Measurements from ENCODE around the gene CCDC178. TPM values are rescaled to one million over a fixed set of nuclear protein-coding genes. Genes with fewer than 3 reads are reported as not detected.

Gene CCDC178
- total and polyA plus RNA-seq, 2 of the 4 experiments (the other 2 are of a cell fraction), result not detected

GRCh38 chr18:33270297-33270696 lies 170.2 kb downstream of the CCDC178 start:
- DNase-seq, result no peak
- H3K4ac ChIP-seq (ENCODE audit: low read depth, low read length), result no peak overlapping the region
- no peak overlapping the region for H3K56ac ChIP-seq (ENCODE audit: extremely low read depth, insufficient read depth, low read length)
- CTCF ChIA-PET, result no interaction called here
- no peak for ATAC-seq (ENCODE audit: low read depth)
- no peak overlapping the region for H2BK5ac ChIP-seq (ENCODE audit: low read depth, low read length, poor library complexity, severe bottlenecking)
- H3K27ac ChIP-seq (ENCODE audit: insufficient read depth, low read length), result no peak overlapping the region
- no TSS peak for BruUV-seq (replicated peaks)
- H3K18ac ChIP-seq (ENCODE audit: low read depth, low read length), result no peak overlapping the region
- H3K36me3 ChIP-seq (ENCODE audit: control insufficient read depth, insufficient read depth, low read length), result no peaks in the 10 kb centered on the region
- no peak overlapping the region for H2BK20ac ChIP-seq (ENCODE audit: low read depth, low read length)
- H2BK120ac ChIP-seq (ENCODE audit: low read depth, low read length), result no peak overlapping the region
- H3K27me3 ChIP-seq (ENCODE audit: control insufficient read depth, insufficient read depth, low read length), result no peaks in the 10 kb centered on the region
- no peaks in the 10 kb centered on the region for H3K9me1 ChIP-seq (ENCODE audit: insufficient read depth, low read length)
- H3K4me2 ChIP-seq (ENCODE audit: low read depth, low read length), result no peak overlapping the region
- dilution Hi-C loops (cut with HindIII; ENCODE audit: low sequenced_read_pairs, unreplicated experiment), result no loop called here
- no peak overlapping the region for H4K5ac ChIP-seq (ENCODE audit: low read depth, low read length)
- no CpG with 5 or more reads among the region's 1 CpG for WGBS, 2 experiments (ENCODE audit: extremely low coverage in 2 of 2, insufficient read length in 1 of 2)
- intact Hi-C loops (cut with micrococcal nuclease), result no loop called here
- H3K23ac ChIP-seq (ENCODE audit: low read depth, low read length), result no peak overlapping the region
- H3K4me1 ChIP-seq (ENCODE audit: control insufficient read depth, insufficient read depth, low read length), result no peaks in the 10 kb centered on the region
- H2AK5ac ChIP-seq (ENCODE audit: low read depth, low read length), result no peak overlapping the region
- no peak overlapping the region for H3K4me3 ChIP-seq (ENCODE audit: insufficient read depth, low read depth, low read length)
- no peaks in the 10 kb centered on the region for H4K20me1 ChIP-seq (ENCODE audit: insufficient read depth, low read length)
- no peak overlapping the region for H2AK9ac ChIP-seq (replicated peaks; ENCODE audit: low read depth, low read length, poor library complexity)
- POLR2A ChIA-PET (ENCODE audit: unreplicated experiment), result no interaction called here
- H4K91ac ChIP-seq (ENCODE audit: insufficient read depth, low read depth, low read length), result no peak overlapping the region
- H3K9ac ChIP-seq (ENCODE audit: low read depth, low read length), result no peak overlapping the region
- no peak overlapping the region for H2BK15ac ChIP-seq (ENCODE audit: low read depth, low read length)
- in situ Hi-C loops (cut with MboI; ENCODE audit: low sequenced_read_pairs), result no loop called here
- no peak overlapping the region for H2AFZ ChIP-seq (replicated peaks; ENCODE audit: low read length, poor library complexity)
- no peak overlapping the region for H3K14ac ChIP-seq (replicated peaks; ENCODE audit: low read depth, low read length)
- TF ChIP-seq ELK1 (IDR thresholded peaks at IDR 0.05; ENCODE audit: borderline replicate concordance, low read depth, low read length), result no peak
- no peak for TF ChIP-seq CHD1 (IDR thresholded peaks at IDR 0.05; ENCODE audit: low read depth, low read length)
- no peak for TF ChIP-seq RCOR1 (IDR thresholded peaks at IDR 0.05; ENCODE audit: insufficient replicate concordance, low read length)
- no peak for TF ChIP-seq MAZ (IDR thresholded peaks at IDR 0.05; ENCODE audit: borderline replicate concordance, low read depth, low read length)
- no peak for TF ChIP-seq CTCF (conservative IDR thresholded peaks at IDR 0.05; ENCODE audit: low read depth, low read length)
- no peaks in the 10 kb centered on the region for H3K9me3 ChIP-seq (ENCODE audit: control insufficient read depth, insufficient read depth, low read length)
- no peak overlapping the region for H4K8ac ChIP-seq (ENCODE audit: low read depth in 2 of 2, low read length in 2 of 2)
- no peaks in the 10 kb centered on the region for H3K79me1 ChIP-seq (ENCODE audit: low read depth in 1 of 2, low read length in 2 of 2)
